Activated T-cell treated with anti-CD3 and anti-CD28 coated beads for 48 hours (primary cell): ENCODE data around the gene FRMPD2.
"Not testable (repeated sequence)": the region's sequence is repeated elsewhere in the genome, so short reads cannot be mapped to it uniquely, and the experiment has no call there.

Source experiments
- DNase-seq: peaks from one replicate; pipeline ENCODE4 v3.0.0-alpha.2; 2020; ENCODE audit warnings: low read depth

The FRMPD2 gene

DNA sequence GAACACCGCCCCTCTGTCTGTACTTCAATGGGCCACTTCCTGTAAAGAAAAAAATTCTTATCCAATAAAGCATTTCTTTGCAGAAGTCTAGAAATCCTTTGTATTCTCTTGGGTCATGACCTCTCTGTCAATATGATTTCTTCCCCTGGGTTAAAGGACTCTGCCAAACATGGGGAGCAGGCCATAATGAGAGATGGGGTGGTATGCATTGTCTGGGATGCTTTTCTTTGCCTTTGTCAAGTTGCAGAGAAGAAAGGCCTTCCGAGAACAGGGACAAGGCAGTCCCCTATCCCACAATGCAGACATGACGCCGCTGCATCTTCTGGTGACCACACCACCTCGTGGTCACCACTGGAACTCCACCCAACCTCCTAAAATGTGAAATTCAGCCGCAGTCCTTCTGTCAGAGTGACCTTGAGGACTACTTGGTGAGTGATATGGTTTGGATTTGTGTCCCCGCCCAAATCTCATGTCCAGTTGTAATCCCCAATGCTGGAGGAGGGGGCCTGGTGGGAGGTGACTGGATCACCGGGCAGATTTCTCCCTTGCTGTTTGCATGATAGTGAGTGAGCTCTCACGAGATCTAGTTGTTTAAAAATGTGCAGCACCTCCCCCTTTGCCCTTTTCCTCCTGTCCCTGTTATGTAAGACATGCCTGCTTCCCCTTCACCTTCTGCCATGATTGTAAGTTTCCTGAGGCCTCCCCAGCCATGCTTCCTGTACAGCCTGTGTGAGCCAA, 15.2 kb upstream of the FRMPD2 start:
- peak; percentile 30 for DNase-seq

DNA sequence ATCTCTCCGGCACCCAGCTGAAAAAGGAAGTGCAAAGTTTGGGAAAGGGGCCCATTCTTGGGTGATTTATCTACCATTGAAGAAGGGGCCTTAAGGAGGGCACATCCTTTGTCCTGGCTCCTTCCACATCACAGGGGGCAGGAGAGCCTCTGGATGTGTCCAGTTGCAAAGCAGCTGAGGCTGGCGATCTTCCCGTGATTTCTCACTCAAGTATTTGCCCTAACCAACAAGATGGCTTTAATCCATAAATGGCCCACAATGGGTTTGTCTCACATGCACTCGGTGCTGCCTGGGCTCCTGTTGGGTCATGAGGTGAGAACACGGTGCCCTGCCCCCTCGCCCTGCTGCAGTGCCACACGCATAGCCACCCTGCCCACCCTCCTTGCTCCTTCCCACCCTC, 14.2 kb upstream of the FRMPD2 start:
- DNase-seq, result no peak

- no peak for DNase-seq
Measured at GRCh38 chr10:48287417-48288391, 13.2 kb upstream of the FRMPD2 start.

DNA sequence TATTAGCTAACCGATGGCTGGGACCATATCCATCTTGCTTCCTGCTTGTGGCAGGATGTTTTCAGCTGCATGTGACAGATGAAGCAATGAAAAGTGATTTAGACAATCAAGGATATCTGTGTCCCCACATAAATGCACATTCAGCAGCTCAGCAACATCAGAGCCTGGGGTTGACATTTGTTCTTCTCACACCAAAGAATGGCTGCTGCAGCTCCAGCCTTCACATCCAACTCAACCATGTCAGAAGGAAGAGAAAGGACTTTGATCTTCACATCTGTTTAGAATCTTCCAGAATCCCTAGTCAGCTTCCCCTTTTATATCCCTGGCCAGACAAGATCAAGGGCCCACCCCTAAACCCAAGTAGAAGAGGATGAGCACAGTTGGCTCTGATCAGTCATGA, 11.9 kb upstream of the FRMPD2 start:
- DNase-seq, result no peak

GRCh38 chr10:48285710-48286109, 11.2 kb upstream of the FRMPD2 start:
- DNase-seq, result no peak

- DNase-seq, result no peak
Measured at GRCh38 chr10:48284811-48285210, 10.3 kb upstream of the FRMPD2 start.

DNA sequence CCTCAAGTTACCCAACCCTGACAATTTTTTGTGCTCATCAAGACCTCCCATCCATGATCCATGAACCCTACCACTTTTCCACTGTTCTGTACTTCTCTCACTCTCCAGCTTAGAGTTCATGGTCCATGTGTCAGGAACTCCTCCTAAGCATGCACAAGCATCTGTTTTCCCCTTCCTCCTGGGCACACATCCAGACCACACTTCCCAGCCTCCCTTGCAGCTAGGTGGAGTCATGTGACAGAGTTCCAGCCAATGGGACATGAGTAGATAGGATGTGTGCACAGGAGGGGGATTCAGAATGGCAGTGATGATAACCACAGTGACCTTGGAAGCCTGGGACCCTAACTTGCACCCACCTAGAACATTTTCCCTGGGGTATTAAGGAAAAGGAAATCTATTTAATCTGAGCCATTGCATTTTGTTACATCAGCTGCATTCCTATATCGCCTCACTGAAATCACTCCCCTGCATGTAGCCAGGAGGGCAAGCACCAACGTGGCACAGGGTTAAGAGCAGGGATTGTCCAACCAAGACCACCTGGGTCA, 9.6 kb upstream of the FRMPD2 start:
- no peak for DNase-seq

DNA sequence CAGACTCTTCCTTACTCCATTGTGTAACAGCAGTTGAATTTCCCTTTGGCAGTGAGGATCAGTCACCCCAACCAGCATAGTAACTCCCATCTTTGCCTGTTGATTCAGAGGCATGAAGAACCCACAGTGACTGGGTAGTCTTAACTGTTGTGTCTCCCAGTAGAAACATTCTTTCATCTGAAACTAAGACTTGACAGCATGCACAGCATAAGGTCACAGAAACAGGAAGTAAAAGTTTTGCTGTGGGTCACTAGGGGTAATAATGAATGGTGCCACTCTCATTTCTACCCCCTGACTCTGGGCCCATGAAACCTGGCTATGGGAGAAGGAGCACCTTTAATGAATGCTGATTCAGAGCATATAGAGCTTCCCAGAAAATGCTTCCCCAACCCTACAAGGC, 8.3 kb upstream of the FRMPD2 start:
- no peak for DNase-seq

- not testable (repeated sequence) for DNase-seq
Measured at GRCh38 chr10:48281697-48282096, 7.2 kb upstream of the FRMPD2 start.

- DNase-seq, result no peak
Measured at GRCh38 chr10:48279081-48279751, 4.7 kb upstream of the FRMPD2 start.

DNA sequence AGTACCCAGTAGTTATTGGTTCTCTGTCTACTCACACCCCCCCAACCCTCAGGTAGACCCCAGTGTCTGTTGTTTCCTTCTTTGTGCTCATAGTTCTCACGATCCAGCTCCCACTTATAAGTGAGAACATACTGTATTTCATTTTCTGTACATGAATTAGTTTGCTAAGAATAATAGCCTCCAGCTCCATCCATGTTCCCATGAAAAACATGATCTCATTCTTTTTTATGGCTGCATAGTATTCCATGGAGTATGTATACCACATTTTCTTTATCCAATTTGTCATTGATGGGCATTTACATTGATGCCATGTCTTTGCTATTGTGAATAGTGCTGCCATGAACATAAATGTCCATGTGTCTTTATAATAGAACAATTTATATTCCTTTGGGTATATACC, 2.6 kb upstream of the FRMPD2 start:
- no peak for DNase-seq

- no peak for DNase-seq
Measured at GRCh38 chr10:48273741-48274140, 755 bp downstream of the FRMPD2 start.

DNA sequence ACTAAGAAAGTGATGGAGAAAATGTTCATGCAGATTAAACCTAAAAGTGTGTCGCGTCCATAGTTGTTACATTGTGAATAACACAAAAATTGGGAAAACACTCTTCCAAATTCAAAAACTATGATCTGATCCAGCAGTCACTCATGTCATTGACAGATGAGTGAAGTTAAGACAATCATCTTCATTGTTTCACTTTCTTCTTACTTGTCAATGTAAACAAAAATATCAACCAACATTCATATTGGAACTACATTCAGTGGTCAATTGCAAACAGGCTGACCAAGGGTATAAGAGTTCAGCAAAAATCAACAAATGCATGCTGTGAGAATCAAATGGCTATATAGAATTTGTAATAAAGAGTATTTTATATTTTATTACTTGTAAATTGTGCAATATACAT, 1.8 kb downstream of the FRMPD2 start:
- DNase-seq, result no peak

DNA sequence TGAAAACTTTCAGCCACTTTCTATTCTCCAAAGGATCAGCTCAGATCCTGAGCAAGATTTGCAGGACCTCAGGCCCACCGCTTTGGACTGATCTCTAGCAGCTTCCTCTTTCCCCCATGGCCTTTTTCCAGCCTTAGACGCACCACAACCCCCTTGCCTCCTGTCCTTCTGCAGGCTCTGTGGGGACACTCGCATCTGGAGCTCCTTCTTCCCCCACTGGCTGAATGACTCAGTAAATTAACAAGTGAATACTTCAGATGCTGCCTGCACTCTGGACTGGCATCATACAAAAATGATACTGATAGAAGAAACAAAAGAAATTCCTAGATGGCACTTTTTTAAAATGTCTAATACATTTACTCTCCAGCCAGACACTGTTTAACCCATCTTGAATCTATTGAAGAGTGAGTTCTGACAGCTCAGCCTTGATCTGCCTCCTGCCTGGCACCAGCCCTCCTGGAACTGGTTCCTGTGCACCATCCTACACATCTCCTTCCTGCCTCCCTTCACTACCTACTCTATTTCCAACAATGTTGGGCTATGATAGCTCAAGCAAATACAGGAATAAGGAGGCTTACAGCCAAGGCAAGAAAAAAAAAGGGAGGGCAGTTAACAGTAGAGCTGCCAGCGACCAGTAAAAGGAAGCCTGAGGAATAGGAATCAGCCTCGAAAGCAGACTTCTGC, 3.3 kb downstream of the FRMPD2 start:
- DNase-seq, result no peak

GRCh38 chr10:48266528-48266927, 8.0 kb downstream of the FRMPD2 start:
- no peak for DNase-seq

- DNase-seq, result no peak
Measured at GRCh38 chr10:48258105-48258504, 16.4 kb downstream of the FRMPD2 start.

DNA sequence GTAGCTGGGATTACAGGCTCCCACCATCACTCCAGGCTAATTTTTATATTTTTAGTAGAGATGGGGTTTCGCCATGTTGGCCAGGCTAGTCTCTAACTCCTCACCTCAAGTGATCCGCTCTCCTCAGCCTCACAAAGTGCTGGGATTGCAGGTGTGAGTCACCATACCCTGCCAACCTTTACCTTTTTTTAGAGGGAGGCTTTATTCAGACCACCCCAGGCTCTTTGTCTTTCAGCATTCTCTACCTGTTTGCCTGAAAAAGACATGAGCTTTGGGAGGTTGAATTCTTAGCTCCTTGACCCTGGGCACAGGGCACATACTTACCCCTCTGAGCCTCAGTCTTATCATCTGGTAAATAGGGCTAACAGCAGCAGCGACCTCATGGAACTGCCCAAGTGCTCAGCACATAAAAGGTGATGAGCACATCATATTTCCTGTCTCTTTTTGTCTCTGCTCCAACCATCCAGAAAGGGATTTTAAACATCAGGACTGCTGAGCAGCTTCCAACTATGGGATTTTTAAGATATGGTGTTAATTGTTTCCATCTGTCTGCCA, 17.0 kb downstream of the FRMPD2 start:
- no peak for DNase-seq

DNA sequence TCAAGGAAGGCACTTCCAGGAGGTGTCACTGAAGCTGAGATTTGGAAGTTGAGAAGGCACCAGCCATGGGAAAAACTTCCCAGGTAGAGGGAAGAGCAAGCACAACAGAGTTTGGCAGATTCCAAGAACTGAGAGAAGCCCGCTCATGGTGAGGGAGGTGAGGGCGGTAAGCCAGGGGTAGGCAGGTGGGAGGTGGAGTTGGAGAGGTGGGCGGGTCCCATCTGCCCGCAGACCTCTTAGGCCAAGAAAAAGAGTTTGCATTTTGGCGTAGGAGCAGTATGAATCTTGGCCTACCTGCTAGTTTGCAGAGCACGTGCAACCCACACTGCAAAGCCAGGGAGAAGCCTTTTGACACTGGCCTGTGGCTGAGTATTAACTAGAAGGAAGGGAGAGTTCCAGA, 18.8 kb downstream of the FRMPD2 start:
- DNase-seq, result no peak

- DNase-seq, result no peak
Measured at GRCh38 chr10:48254750-48255512, 19.6 kb downstream of the FRMPD2 start.

DNA sequence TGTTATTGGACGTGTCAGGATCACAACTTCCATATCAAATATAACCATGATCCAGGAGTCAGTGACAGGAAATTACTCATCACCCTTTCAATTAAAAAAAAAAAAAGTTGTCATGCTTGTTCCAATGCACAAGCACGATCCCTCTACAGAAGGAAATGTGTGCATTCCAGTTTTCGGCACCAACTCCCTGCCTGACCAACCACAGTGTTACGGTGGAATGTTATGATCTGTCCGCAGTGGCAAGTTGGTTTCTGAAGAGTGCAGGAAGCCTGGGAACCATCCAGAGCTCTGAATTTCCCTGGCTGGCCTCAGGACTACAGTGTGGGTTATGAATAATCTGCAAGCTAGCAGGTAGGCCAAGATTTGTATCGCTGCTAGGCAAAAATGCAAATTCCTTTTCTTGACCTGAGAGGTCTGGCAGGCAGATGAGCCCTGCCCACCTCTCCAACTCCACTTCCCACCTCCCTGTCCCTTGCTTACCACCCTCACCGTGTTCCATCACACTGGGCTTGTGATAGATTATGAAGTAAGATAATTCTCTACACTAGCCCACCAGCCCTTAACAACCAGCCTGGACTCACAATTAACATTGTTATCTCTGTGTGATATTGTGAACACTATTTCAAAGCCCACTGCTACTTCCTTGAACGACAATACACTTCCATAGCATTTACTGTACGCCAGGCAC, 20.4 kb downstream of the FRMPD2 start:
- DNase-seq, result no peak
